Epidermal melanocyte (primary cell): Measurements from ENCODE around the gene INTS14.

ENCODE experiments used
- DNase-seq: peaks from one replicate; pipeline ENCODE4 v3.0.0; 2011; ENCODE audit warnings: low spot score; ENCODE audit not compliant: insufficient read length

The INTS14 gene

GRCh38 chr15:65610871-65611718, at the start of gene INTS14:
TSS of gene INTS14 (minus strand) at chr15:65611131. CDS start at chr15:65607380, 3,751 bp downstream.
- DNase-seq: peak; percentile 92

GRCh38 chr15:65659502-65660052, 48.6 kb upstream of the INTS14 start:
- DNase-seq: no peak

- no peak for DNase-seq
These were observed 44.5 kb upstream of the INTS14 start for GRCh38 chr15:65655457-65655856.

GRCh38 chr15:65655026-65655425, 44.1 kb upstream of the INTS14 start:
- no peak for DNase-seq

- no peak for DNase-seq
These were observed 43.0 kb upstream of the INTS14 start for GRCh38 chr15:65653801-65654521.

DNA sequence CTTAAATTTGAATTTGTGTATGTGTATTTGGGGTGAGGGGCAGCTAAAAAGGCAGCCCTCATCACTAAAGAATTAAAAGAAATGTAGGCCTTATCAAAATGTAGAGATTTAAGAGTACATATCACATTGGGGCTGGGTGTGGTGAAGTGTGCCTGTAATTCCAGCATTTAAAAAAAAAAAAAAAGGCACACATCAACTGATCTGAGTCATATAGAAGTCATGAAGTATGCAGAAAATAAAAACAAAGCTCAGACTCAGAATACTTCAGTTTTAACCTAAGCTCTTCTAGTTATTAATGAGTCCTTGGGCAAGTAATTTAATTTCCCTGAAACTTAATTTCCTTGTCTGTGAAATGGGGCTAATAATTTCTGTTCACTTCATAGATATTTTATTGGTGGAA, 42.4 kb upstream of the INTS14 start:
- DNase-seq: no peak

DNA sequence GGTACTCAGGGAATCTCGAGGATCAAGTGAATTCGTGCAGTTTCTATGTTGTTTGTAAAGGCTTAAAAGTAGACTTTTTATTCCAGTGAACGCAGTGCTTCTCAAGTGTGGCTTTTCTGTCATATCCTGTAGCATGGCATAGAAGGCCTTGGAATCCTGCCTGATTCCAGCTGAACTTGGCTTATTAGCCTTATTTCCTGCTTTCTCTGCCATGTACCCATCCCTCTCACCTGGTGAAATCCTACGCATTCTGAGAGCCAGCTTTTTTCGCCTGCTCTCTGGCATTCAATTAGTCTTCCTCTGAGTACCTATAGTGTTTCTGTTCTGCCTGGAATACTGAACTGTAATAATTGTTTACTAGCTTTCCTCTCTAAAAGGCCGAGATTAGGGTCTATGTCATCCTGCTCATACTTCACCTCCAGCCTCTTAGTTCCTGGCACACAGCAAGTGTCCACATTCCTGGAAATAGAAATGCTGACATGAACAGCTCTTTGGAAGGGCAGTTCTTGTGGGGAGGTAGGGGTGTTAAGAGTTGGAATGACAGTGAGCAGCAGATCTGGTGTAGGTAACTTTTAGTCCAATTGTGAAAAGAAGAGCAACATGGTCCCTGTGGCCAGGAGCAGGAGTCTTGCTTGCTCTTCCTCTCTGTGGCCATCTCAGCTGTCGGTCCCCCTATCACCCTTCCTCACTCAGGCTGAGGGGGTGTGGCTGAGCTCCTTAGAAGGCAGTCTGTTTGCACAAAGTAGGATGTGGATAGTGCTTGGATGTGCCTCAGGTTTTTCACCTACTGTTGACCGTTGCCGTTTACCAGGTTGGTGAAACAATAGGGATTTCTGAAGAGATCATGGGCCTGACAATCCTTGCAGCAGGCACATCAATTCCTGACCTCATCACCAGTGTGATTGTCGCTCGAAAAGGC, 41.2 kb upstream of the INTS14 start:
- DNase-seq: no peak

GRCh38 chr15:65651042-65651322, 40.1 kb upstream of the INTS14 start:
- DNase-seq: no peak

- no peak for DNase-seq
These were observed 39.5 kb upstream of the INTS14 start for GRCh38 chr15:65650312-65651041.

- DNase-seq: no peak
These were observed 35.6 kb upstream of the INTS14 start for GRCh38 chr15:65646486-65646885.

DNA sequence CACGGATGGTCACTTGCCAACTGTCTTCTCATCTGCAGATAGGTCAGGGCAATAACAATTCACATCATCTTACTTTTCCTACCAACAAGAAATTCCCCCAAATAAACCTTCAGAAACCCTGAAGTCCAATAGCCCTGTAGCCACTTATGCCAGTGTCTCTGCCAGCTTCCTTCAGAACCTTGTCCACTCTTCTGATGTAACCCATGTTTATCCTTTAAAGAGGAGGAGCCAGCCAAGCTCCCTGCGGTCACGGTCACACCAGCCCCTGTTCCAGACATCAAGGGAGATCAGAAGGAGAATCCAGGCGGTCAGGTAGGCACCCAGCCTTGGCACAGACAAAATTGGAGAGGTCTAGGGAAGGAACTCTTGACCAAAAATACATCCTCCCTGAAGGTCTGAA, 34.5 kb upstream of the INTS14 start:
- DNase-seq: no peak

- DNase-seq: no peak
These were observed 33.4 kb upstream of the INTS14 start for GRCh38 chr15:65644282-65644681.

DNA sequence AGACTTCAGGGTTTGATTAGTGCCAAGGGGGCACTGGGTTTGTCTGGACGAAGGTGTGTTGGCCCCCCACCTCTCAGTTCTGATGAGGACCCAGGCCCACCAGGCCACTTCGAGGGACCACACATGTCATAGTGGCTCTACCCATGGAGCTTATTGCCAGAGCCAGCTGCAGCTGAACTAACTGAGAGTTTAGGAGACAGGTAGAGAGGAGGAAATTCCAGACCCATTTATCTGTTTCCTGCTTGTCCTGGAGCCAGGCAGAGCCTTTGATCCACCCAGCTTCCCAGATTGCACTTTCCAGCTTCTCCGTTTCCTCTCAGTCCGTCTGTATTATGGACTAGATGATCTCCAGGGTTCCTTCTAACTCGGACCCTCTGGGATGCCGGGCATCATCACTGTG, 31.7 kb upstream of the INTS14 start:
- DNase-seq: no peak

GRCh38 chr15:65641768-65642475, 31.0 kb upstream of the INTS14 start:
- DNase-seq: no peak

DNA sequence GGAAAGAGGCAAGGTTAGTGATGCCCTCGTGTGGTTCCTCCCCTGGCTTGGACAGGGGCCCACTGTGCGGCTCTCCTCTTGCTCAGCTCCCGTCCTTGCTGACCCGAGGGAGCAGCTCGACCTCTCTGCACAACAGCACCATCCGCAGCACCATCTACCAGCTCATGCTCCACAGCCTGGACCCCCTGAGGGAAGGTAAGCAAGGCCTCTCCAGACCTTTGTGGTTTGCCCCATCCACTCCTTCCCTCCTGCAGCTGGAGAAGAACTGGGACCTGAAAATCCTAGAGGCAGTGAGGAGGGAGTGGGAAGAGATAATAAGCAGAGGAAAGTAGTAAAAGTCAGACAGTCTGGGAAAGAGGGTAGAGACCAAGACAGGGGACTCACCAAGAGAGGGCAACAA, 28.6 kb upstream of the INTS14 start:
- DNase-seq: no peak

- DNase-seq: peak; percentile 86
These were observed 27.8 kb upstream of the INTS14 start for GRCh38 chr15:65638681-65639089.

GRCh38 chr15:65638109-65638508, 27.2 kb upstream of the INTS14 start:
- DNase-seq: no peak

DNA sequence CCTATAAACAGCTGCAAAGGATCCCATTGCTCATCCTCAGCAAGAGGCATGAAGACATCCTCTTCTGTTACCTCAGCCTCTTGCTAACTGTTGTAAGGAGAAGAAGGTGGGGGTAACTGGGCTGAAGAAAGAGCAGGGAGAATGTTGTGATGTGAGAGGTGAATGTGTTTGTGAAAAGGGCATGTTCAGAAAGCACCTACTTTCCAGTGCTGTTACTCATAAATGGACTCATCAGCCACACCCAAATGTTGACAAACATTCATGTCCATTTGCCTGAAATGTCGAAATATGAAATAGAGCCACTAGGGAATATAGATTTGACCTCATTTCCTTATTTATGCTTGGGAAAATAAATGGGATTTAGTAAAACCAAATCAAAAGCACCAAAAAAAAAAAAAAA, 23.4 kb upstream of the INTS14 start:
- DNase-seq: no peak

DNA sequence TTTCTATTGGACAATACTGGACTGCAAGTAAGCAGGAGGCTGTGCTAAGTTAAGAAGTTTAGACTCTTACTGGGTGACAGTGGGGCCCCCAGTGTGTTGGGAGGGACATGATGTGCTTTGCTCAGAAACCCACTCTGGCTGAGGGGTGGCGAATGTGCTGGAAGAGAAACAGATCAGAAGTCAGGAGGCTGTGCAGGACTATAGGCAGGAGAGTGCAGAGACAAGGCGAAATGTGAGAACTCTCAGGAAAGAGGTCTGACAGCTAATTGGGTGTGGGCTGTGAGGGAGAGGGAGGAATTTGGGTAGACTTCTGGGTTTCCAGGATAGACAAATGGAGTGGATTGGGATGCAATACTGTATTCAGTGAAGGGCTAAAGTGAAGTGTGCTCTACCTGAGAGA, 22.8 kb upstream of the INTS14 start:
- DNase-seq: no peak

DNA sequence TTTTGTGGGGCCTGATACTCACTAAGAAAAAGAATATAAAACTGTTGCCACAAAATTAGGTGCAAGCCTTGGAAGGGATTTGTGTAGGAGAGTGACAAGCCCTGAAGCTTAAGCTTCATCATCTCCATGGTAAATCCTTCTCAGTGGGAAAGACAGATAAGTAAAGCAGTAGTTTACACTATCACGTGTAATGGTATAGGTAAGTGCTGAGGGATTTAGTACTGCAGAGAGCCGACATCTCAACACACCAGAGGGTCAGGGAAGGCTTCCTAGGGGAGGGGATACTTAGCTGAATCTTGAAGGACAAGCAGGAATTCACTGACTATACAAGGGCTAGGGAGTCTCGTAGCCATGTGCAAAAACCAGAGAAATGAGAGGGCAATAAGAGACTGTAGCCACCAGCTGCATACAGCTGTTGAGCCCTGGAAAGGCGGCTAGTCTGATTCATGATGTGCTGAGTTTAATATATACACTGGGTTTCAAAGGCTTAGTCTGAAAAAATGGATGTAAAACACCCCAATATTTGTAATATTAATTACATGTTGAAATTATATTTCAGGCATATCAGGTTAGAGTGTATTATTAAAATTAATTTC, 21.9 kb upstream of the INTS14 start:
- no peak for DNase-seq
